HL-60 (cell line): ENCODE results near the gene CPVL.

Experiments
- DNase-seq, 2 experiments: peaks; one replicate each; pipeline ENCODE4 v3.0.0-alpha.2; 2010 to 2020; ENCODE audit warnings: low read depth in 1 of 2, low spot score in 1 of 2
- H3K27ac ChIP-seq: fragments of 250-450 bp; sonication (Bioruptor Pico); replicated peaks from 2 replicates; pipeline ENCODE4 v1.5.1; 2020; ENCODE audit warnings: mild to moderate bottlenecking, moderate library complexity
- H3K27me3 ChIP-seq: fragments of 250-450 bp; sonication (Bioruptor Pico); 2 replicates; pipeline ENCODE4 v1.5.1; 2021; ENCODE audit warnings: mild to moderate bottlenecking, moderate library complexity; ENCODE audit not compliant: insufficient read depth, poor library complexity, severe bottlenecking
- H3K4me3 ChIP-seq: replicated peaks from 2 replicates; pipeline ENCODE4 v1.5.1; 2011; ENCODE audit warnings: mild to moderate bottlenecking, control low read depth, low read length; ENCODE audit not compliant: insufficient read depth
- CTCF ChIP-seq: IDR thresholded peaks from one replicate; pipeline ENCODE4 v1.5.1; 2011; ENCODE audit warnings: low read length, control low read depth, inconsistent platforms; ENCODE audit not compliant: insufficient read depth
- GABPA ChIP-seq: IDR thresholded peaks from 2 replicates; pipeline ENCODE4 v1.6.1; 2012; ENCODE audit warnings: low read depth
- POLR2AphosphoS5 ChIP-seq: IDR thresholded peaks from 2 replicates; pipeline ENCODE4 v1.6.1; 2012; ENCODE audit warnings: low read depth
- REST ChIP-seq: IDR thresholded peaks from 2 replicates; pipeline ENCODE4 v1.6.1; 2012; ENCODE audit warnings: low read depth; ENCODE audit not compliant: insufficient replicate concordance
- SPI1 ChIP-seq: IDR thresholded peaks from 2 replicates; pipeline ENCODE4 v1.6.1; 2012; ENCODE audit warnings: low read depth, mild to moderate bottlenecking, borderline replicate concordance

CPVL gene

GRCh38 chr7:29071203-29071874 lies 75.0 kb downstream of the CPVL start:
- Histone ChIP-seq H3K4me3 (no peak overlapping the region), H3K27ac (no peak overlapping the region), H3K27me3 (no peaks in the 10 kb centered on the region)
- no peak for TF ChIP-seq GABPA
- TF ChIP-seq REST = no peak
- no peak for TF ChIP-seq SPI1
- TF ChIP-seq CTCF = no peak
- no peak for TF ChIP-seq POLR2AphosphoS5
- no peak for DNase-seq

- no peak for TF ChIP-seq GABPA
- TF ChIP-seq SPI1 = no peak
- TF ChIP-seq CTCF = no peak
- no peak for TF ChIP-seq REST
- no peak for TF ChIP-seq POLR2AphosphoS5
- Histone ChIP-seq H3K27ac (no peak overlapping the region), H3K27me3 (no peaks in the 10 kb centered on the region), H3K4me3 (no peak overlapping the region)
- DNase-seq = no peak
Measured at GRCh38 chr7:29066641-29067040, 79.7 kb downstream of the CPVL start.

GRCh38 chr7:29065181-29065857 lies 81.0 kb downstream of the CPVL start:
- TF ChIP-seq REST (no peak), GABPA (no peak), SPI1 (no peak), CTCF (no peak), POLR2AphosphoS5 (no peak)
- H3K27ac ChIP-seq = no peak overlapping the region
- DNase-seq = no peak
- H3K4me3 ChIP-seq = no peak overlapping the region
- peaks cover 3% of the 10 kb centered on the region for H3K27me3 ChIP-seq
